SKM-1 treated with dmso at 0.1 percent for 144 hours (cell line): ENCODE measurements around the gene VRK3.

Source experiments
- DNase-seq: peaks from one replicate; lab custom pipeline; 2025; ENCODE audit not compliant: unreplicated experiment; lab: John Stamatoyannopoulos, UW

VRK3 gene

GRCh38 chr19:50036908-50037307 lies 11.7 kb upstream of the VRK3 start:
- DNase-seq: no peak

DNA sequence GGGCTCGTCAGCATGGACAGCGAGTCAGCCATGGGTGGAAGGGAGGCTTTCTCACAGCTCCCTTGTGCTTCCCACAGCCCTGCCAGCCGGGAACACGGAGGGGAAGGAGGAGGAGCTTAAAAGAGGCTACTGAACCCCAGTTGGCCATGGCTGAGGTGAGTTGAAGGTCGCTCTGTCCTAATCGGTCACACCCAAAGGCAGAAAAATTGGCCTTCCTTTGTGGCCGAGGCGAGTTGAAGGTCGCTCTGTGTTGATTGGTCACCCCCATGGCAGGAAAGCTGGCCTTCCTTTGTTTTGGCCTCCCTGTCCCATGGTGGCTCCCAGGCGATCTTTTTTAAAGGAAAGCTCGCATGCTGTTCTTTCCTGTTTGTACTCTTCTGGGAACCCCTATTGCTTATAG lies 5.8 kb upstream of the VRK3 start:
- no peak for DNase-seq

DNA sequence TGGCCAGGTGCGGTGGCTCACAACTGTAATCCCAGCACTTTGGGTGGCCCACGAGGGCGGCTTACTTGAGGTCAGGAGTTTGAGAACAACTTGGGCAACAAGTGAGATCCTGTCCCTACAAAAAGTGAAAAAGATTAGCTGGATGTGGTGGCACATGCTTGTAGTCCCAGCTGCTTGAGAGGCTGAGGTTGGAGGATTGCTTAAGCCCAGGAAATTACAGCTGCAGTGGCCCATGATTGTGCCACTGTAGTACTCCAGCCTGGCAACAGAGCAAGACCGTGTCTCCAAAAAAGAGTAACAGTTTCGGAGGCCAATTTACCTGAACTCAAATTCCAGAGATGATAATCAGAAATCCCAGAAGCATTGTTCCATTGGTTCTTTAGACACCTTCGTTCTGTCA lies 5.1 kb upstream of the VRK3 start:
- DNase-seq: no peak

- no peak for DNase-seq
Measured at GRCh38 chr19:50026550-50026906, 1.4 kb upstream of the VRK3 start.

DNA sequence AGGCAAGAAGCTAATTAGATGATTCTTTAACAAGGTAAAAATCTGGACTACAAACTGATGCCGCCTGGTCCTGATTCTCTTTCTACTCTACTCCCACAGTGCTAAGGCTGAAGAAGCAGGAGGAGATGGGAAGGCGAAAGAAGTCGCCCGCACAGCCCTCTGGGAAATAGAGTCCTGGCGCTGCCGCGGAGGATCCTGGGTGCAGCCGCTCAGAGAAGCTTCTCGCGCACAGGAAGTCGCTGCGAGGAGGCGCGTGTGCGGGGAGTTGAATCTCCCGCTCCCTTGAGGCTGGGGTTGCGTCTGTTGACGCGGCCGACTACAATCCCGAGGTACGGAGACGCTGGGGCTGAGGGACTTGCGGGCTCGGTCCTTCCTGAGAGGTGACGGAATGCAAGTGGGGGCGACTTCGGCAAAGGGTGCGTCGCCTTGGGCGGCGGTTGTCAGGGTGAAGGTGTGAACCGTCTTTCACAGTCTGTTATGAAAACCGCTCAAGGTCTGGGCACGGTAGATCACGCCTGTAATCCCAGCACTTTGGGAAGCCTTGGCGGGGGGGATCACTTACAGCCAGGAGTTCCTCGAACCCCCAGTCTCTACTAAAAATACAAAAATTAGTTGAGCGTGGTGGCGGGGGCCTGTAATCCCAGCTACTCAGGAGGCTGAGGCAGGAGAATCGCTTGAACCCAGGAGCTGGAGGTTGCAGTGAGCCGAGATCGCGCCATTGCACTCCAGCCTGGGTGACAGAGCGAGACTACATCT lies 800 bp upstream of the VRK3 start, which contains the start of gene ZNF473:
Gene ZNF473 (plus strand): TSS at position 212 of the 756 bp plus-strand sequence. CDS start 5,078 bp downstream, outside the sequence.
- peak; percentile 80 for DNase-seq

GRCh38 chr19:50024719-50025021 lies 502 bp downstream of the VRK3 start:
- no peak for DNase-seq

DNA sequence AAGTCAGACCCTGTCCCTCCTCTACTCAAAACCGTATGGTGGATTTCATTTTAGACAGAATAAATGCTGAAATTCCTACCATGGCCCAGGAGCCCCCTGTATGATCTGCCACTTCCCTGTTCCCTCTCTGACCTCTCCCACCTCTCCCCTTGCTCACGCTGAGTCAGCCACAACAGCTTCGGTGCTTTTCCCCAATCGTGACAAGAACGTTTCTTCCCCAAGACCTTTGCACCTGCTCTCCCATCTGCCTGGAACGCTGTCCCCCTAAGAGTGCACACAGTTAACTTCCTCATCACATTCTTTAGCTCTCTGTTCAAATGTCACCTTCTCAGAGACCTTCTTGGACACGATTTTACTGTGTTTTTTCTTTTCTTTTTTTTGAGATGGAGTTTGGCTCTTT lies 2.3 kb downstream of the VRK3 start:
- DNase-seq: no peak

DNA sequence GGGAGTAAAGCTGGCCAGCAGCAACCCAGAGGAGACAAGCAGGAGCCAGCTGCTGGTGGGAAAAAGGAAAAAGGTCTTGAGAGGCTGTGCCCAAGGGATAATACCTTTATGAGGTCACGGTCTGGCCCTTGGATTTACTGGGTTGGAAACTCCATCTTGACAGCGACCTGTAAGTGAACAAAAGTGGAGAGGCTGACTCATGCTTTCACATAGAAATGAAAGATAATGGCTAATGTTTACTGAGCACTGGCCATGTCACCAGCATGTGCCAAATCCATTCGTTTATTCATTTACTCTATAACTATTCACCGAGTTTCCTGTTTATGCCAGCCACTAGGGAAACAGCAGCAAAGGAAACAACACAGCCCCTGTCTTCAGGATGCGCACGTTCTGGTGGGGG lies 4.7 kb downstream of the VRK3 start:
- DNase-seq: no peak

GRCh38 chr19:50016225-50016807 lies 8.9 kb downstream of the VRK3 start:
- no peak for DNase-seq

DNA sequence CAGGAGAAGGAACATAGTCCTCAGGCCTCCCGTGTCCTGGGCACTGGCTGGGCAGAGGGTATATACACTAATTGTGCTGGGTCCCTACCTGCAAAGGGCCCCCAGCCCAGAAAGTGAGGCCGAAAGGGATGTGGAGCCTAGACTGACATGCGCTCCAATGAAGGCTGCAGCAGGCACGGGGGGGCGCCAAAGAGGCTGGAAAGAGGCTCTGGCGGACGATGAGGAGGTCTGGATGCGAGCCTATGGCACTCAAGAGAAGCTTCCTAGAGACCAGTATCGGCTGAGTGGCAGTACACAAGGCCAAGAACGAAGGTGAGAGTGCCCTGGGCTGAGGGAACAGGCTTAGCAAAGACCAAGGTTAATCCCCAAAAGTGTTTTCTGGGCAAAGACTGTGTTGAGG lies 16.6 kb downstream of the VRK3 start:
- DNase-seq: no peak

DNA sequence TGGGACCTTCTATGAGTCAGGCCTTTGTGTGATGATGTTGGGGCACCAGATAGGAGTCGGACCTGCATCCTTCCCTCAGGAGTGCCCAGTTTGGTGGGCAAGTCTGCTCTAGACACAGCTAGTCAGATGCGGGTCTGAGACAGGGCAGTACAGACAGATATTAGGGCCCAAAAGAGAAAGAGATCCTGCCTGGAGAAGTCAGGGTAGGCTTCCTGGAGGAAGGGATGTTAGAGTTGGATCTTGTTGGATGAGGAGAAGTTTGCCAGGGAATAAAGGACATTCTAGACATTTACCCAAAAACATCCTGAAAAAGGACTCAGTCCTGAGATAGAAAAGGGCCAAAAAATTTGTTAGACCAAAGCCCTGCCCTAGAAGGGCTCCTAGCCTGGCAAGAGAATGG lies 17.2 kb downstream of the VRK3 start:
- DNase-seq: no peak

GRCh38 chr19:50007170-50007569 lies 18.0 kb downstream of the VRK3 start:
- no peak for DNase-seq

- DNase-seq: no peak
Measured at GRCh38 chr19:50005428-50005827, 19.7 kb downstream of the VRK3 start.

GRCh38 chr19:50003810-50004419 lies 21.3 kb downstream of the VRK3 start:
- peak; percentile 16 for DNase-seq

DNA sequence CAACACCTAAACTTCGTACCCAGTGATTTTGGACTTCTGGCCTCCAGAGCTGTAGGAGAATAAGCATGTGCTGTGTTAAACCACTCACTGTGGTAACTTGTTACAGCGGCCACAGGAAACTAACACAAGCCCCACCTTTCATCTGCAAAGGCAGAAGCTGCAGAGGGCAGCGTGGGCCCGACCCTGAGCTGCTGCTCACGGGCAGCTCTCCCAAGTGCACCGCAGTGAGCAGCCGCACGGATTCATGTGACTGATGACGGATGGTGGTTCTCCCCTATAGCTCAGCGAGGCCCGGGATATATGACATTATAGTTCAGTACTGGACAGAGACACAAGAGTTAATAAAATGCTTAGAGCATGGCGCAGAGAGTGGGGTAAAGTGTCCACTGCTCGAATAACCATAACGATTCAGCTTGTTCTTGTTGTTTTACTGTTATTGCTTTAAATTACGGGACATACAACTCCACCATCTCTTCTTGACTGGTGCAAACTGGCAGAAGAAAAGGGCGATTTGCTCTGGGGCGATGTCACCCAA lies 21.9 kb downstream of the VRK3 start:
- DNase-seq: no peak

- no peak for DNase-seq
Measured at GRCh38 chr19:50002386-50002960, 22.7 kb downstream of the VRK3 start.

DNA sequence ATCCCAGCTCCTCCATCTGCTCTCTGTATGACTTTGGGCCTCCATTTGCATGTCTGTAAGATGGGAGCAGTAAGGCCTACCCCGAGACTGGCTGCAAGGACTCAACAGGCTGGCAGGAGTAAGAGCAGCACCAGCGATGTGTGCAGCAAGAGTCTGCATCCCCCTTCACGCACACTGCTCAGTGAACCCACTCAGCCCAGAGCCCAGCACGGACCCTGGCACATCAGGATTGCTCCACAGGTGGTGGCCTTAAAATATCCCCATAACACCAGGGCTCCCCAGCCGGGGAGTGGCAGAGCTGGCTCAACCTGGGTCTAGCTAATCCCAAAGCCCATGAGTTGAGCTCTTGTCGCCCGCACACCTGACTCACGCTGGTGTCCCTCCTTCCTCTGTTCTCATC lies 23.4 kb downstream of the VRK3 start:
- DNase-seq: no peak

- DNase-seq: no peak
Measured at GRCh38 chr19:50000841-50001557, 24.2 kb downstream of the VRK3 start.

DNA sequence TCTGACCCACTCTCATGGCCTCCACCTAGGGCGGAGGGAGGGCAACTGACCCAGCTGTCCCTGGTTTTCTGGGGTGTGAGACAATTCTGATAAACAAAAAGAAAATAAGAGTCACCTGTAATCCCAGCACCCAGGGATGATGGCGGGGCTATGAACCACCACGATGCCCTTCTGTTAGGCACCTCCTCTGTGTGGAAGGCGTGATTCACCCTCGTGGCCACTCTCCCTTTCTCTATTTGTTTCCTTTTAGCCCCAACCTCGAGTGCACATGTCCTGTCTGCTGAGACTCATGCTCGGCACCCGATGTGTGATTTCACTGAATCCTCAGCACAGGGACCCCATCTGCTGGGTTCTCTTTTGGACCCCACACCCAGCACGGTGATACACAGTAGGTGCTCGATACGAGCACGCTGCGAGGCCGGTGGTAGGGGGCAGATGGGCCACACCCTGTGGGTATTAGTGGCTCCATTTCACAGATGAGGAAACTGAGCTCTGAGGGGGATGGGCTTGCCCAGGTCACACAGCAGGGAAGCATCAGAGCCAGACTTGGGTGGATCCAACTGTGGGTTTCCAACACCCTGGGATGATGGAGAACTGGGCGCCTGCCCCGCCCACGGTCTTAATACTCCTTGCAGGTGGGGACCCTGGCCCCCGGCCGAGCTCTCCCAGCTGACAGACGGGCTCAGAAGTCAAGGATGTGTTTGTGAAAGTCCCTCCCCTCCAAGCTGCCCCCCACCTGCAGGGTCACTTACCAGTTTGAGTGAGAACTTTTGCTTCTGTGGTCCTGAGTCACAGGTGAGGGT lies 24.9 kb downstream of the VRK3 start:
- no peak for DNase-seq

GRCh38 chr19:49999371-50000010 lies 25.7 kb downstream of the VRK3 start:
- no peak for DNase-seq
